AG04450 (cell line): Measurements from ENCODE around the gene NUDT5. TPM values are rescaled to one million over a fixed set of nuclear protein-coding genes. Genes with fewer than 3 reads are reported as not detected.

ENCODE experiments used
- CTCF ChIA-PET: fragments of 300-600, 350-600 bp; formaldehyde crosslinking; extraction: SDS; loops from one replicate; lab custom pipeline; 2022; ENCODE audit warnings: antibody characterized with exemption, inconsistent platforms; lab: Charles Lee
- POLR2A ChIA-PET: fragments of 350-600 bp; formaldehyde crosslinking; extraction: SDS; loops from one replicate; lab custom pipeline; 2021; ENCODE audit warnings: antibody characterized with exemption, inconsistent platforms; lab: Yijun Ruan, JAX
- DNase-seq: peaks from one replicate; pipeline ENCODE4 v3.0.0-alpha.2; 2011; ENCODE audit warnings: low read depth, low spot score
- H3K27ac ChIP-seq: one replicate; pipeline ENCODE4 v1.5.1; 2012; ENCODE audit warnings: low read depth, low read length, control low read depth
- H3K27me3 ChIP-seq: one replicate; pipeline ENCODE4 v1.6.0; 2012; ENCODE audit warnings: low read length; ENCODE audit not compliant: control insufficient read depth, insufficient read depth
- H3K4me3 ChIP-seq: 2 replicates; pipeline ENCODE4 v1.5.1; 2011; ENCODE audit warnings: mild to moderate bottlenecking, low read depth, low read length, control low read depth
- H3K9me3 ChIP-seq: 2 replicates; pipeline ENCODE4 v1.5.1; 2012; ENCODE audit warnings: low read length; ENCODE audit not compliant: control insufficient read depth, insufficient read depth
- CTCF ChIP-seq: IDR thresholded peaks from 2 replicates; pipeline ENCODE4 v1.5.1; 2011; ENCODE audit warnings: low read depth, low read length, control low read depth, inconsistent platforms
- polyA plus RNA-seq: library from polyadenylated mRNA; depleted of rRNA; stranded (reverse); fragments of >200 nt; gene quantifications from 2 replicates; pipeline ENCODE4 v1.2.3, GENCODE V29; 2011

Gene NUDT5
- polyA plus RNA-seq, 1 experiment, result 121 TPM

DNA sequence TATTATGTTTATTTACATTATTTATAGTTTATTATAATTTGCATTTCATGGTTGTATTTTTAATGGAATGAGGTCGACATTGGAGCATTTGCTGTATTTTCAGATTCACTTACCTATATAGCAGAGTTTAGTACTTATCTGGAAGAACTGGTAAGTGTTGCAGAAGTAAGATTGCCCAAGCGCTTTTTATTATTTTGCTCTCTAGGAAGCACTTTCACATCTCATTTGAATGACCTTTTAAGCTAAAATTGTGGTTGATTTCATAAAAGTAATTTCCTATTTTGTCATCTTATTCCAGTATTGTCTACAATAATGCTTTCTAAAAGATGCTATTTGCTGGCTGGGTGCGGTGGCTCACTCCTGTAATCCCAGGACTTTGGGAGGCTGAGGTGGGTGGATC lies 37.6 kb downstream of the NUDT5 start:
- H3K27ac ChIP-seq, result no peak overlapping the region
- H3K4me3 ChIP-seq, result no peak overlapping the region
- no peak for TF ChIP-seq CTCF
- DNase-seq, result no peak
- H3K27me3 ChIP-seq, result no peaks in the 10 kb centered on the region
- POLR2A ChIA-PET, result no interaction called here
- no peaks in the 10 kb centered on the region for H3K9me3 ChIP-seq
- CTCF ChIA-PET, result no interaction called here

- Histone ChIP-seq H3K4me3 (no peak overlapping the region), H3K27ac (no peak overlapping the region), H3K9me3 (no peaks in the 10 kb centered on the region), H3K27me3 (no peaks in the 10 kb centered on the region)
- ChIA-PET POLR2A (no interaction called here), CTCF (interaction anchor here (0.9 kb wide), 1 partner anchor 58 kb away, joined by 3 read pairs; no protein-coding TSS in a partner anchor)
- no peak for DNase-seq
- TF ChIP-seq CTCF, result no peak
Measured at GRCh38 chr10:12156367-12157123, 39.1 kb downstream of the NUDT5 start.

GRCh38 chr10:12154516-12154915 lies 41.2 kb downstream of the NUDT5 start:
- no peak overlapping the region for H3K4me3 ChIP-seq
- ChIA-PET CTCF (no interaction called here), POLR2A (no interaction called here)
- no peak overlapping the region for H3K27ac ChIP-seq
- no peaks in the 10 kb centered on the region for H3K27me3 ChIP-seq
- DNase-seq, result no peak
- no peak for TF ChIP-seq CTCF
- H3K9me3 ChIP-seq, result no peaks in the 10 kb centered on the region

- Histone ChIP-seq H3K4me3 (no peak overlapping the region), H3K27ac (no peak overlapping the region), H3K9me3 (no peaks in the 10 kb centered on the region), H3K27me3 (no peaks in the 10 kb centered on the region)
- TF ChIP-seq CTCF, result no peak
- ChIA-PET POLR2A (no interaction called here), CTCF (no interaction called here)
- no peak for DNase-seq
Measured at GRCh38 chr10:12150163-12150562, 45.5 kb downstream of the NUDT5 start.

GRCh38 chr10:12144538-12144937 lies 51.2 kb downstream of the NUDT5 start:
- no peak overlapping the region for H3K27ac ChIP-seq
- TF ChIP-seq CTCF, result no peak
- DNase-seq, result no peak
- no peaks in the 10 kb centered on the region for H3K9me3 ChIP-seq
- CTCF ChIA-PET, result interaction anchor here (1.0 to 1.2 kb wide), 2 partner anchors 70 to 566 kb away, joined by 3 to 4 read pairs; no protein-coding TSS in a partner anchor
- no peaks in the 10 kb centered on the region for H3K27me3 ChIP-seq
- H3K4me3 ChIP-seq, result no peak overlapping the region
- POLR2A ChIA-PET, result no interaction called here
